ENCODE measurements around the gene RMRP. TPM values are rescaled to one million over a fixed set of nuclear protein-coding genes. Genes with fewer than 3 reads are reported as not detected.
A peak's percentile ranks its signal among the peaks of the same experiment; 100 is the strongest.

RMRP gene
- total and polyA plus RNA-seq, 2 experiments from 2014 or later, result 15.3 to 8,626 TPM

GRCh38 chr9:35649431-35650340 lies 8.1 kb downstream of the RMRP start:
- no peaks in the 10 kb centered on the region for H3K9me2 ChIP-seq (ENCODE audit: insufficient read depth)
- H3K4me3 ChIP-seq, result peak overlapping the region; percentile 54
- H3K36me3 Mint-ChIP-seq (ENCODE audit: low read depth), result no peaks in the 10 kb centered on the region; the same call in 2 of the 3 replicates
- TF ChIP-seq CTCF (conservative IDR thresholded peaks at IDR 0.05; ENCODE audit: low read depth in 2 of 2) (no peak), EZH2 (IDR thresholded peaks at IDR 0.05; ENCODE audit: low read depth, unreplicated experiment) (no peak), CREB1 (CRISPR knock-in tag; IDR thresholded peaks at IDR 0.05; ENCODE audit: low read depth) (no peak)
- peak overlapping the region; percentile 47; the same call in 1 of the 3 replicates for H3K4me3 Mint-ChIP-seq
- H2AFZ ChIP-seq, result peak overlapping the region; percentile 96; the same call in 1 of the 2 replicates
- peaks cover 15% of the 10 kb centered on the region; the same call in 1 of the 2 replicates for H3F3A ChIP-seq (replicated peaks; ENCODE audit: low read depth)
- no peaks in the 10 kb centered on the region for H3K79me2 ChIP-seq (replicated peaks; ENCODE audit: insufficient read depth)
- peaks cover 43% of the 10 kb centered on the region for H3K4me1 ChIP-seq (ENCODE audit: insufficient read depth)
- H4K20me1 ChIP-seq (replicated peaks; ENCODE audit: insufficient read depth), result no peaks in the 10 kb centered on the region
- no peak overlapping the region for H3K27ac Mint-ChIP-seq
- peak overlapping the region; percentile 79 for H3K4me2 ChIP-seq
- H3K27ac ChIP-seq (ENCODE audit: low read depth), result no peak overlapping the region
- H3K27me3 Mint-ChIP-seq (ENCODE audit: insufficient read depth, low read depth, poor library complexity), result peaks cover 35% of the 10 kb centered on the region
- ATAC-seq (no peak), DNase-seq (ENCODE audit: low spot score) (no peak)
- peaks cover 49% of the 10 kb centered on the region for H3K4me1 Mint-ChIP-seq
- H3K36me3 ChIP-seq (ENCODE audit: insufficient read depth), result no peaks in the 10 kb centered on the region
- no peaks in the 10 kb centered on the region for H3K27me3 ChIP-seq (ENCODE audit: insufficient read depth)
- H3K9me3 Mint-ChIP-seq, result no peaks in the 10 kb centered on the region; the same call in 2 of the 3 replicates

- Histone ChIP-seq H2AFZ (peak overlapping the region; percentile 99), H3K36me3 (ENCODE audit: insufficient read depth) (no peaks in the 10 kb centered on the region), H3K4me3 (peak overlapping the region; percentile 95), H4K20me1 (replicated peaks; ENCODE audit: insufficient read depth) (no peaks in the 10 kb centered on the region), H3K79me2 (replicated peaks; ENCODE audit: insufficient read depth) (no peaks in the 10 kb centered on the region), H3K9me2 (ENCODE audit: insufficient read depth) (no peaks in the 10 kb centered on the region), H3K27ac (ENCODE audit: low read depth) (peak overlapping the region; percentile 87; the same call in 1 of the 2 replicates), H3K4me2 (peak overlapping the region; percentile 97), H3K27me3 (ENCODE audit: insufficient read depth) (no peaks in the 10 kb centered on the region), H3K4me1 (ENCODE audit: insufficient read depth) (peaks cover 43% of the 10 kb centered on the region), H3F3A (replicated peaks; ENCODE audit: low read depth) (peaks cover 15% of the 10 kb centered on the region; the same call in 1 of the 2 replicates)
- ATAC-seq, result peak; percentile 88
- DNase-seq (ENCODE audit: low spot score), result peak; percentile 96
- H3K4me3 Mint-ChIP-seq, result peak overlapping the region; percentile 83
- H3K4me1 Mint-ChIP-seq, result peaks cover 48% of the 10 kb centered on the region
- TF ChIP-seq, protein P1, sequence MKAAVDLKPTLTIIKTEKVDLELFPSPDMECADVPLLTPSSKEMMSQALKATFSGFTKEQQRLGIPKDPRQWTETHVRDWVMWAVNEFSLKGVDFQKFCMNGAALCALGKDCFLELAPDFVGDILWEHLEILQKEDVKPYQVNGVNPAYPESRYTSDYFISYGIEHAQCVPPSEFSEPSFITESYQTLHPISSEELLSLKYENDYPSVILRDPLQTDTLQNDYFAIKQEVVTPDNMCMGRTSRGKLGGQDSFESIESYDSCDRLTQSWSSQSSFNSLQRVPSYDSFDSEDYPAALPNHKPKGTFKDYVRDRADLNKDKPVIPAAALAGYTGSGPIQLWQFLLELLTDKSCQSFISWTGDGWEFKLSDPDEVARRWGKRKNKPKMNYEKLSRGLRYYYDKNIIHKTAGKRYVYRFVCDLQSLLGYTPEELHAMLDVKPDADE (IDR thresholded peaks at IDR 0.05), result no peak
- TF ChIP-seq REST (IDR thresholded peaks at IDR 0.05; ENCODE audit: unreplicated experiment), result no peak
- peak; percentile 59 for TF ChIP-seq CREB1 (CRISPR knock-in tag; IDR thresholded peaks at IDR 0.05; ENCODE audit: low read depth)
- peak; percentile 57 to 95 for TF ChIP-seq CTCF (conservative IDR thresholded peaks at IDR 0.05; ENCODE audit: low read depth in 2 of 2)
- peak; percentile 69 for TF ChIP-seq POLR2AphosphoS5 (IDR thresholded peaks at IDR 0.05; ENCODE audit: low read depth)
- H3K36me3 Mint-ChIP-seq (ENCODE audit: low read depth), result no peaks in the 10 kb centered on the region; the same call in 2 of the 3 replicates
- H3K9me3 Mint-ChIP-seq, result no peaks in the 10 kb centered on the region; the same call in 2 of the 3 replicates
- H3K27ac Mint-ChIP-seq, result peak overlapping the region; percentile 80
- peaks cover 35% of the 10 kb centered on the region for H3K27me3 Mint-ChIP-seq (ENCODE audit: insufficient read depth, low read depth, poor library complexity)
Measured at GRCh38 chr9:35646533-35647265, 11.1 kb downstream of the RMRP start.
